Activated T-helper 17 cell treated with anti-CD3 and anti-CD28 coated beads, Interleukin-2, amount 50 U/mL, for 72 hours (primary cell): ENCODE measurements around the gene DPP7. TPM values are rescaled to one million over a fixed set of nuclear protein-coding genes. Genes with fewer than 3 reads are reported as not detected.
A peak's percentile ranks its signal among the peaks of the same experiment; 100 is the strongest.

Source experiments
- ATAC-seq: fragments of 150-1000 bp; cut with Tn5 transposase; replicated peaks from 2 replicates; pipeline ENCODE4 v1.10.0; 2021; ENCODE audit warnings: mild to moderate bottlenecking, moderate library complexity
- H3K27ac Mint-ChIP-seq: one replicate; pipeline ENCODE4 v1.8.0; 2022; ENCODE audit warnings: mixed read lengths
- H3K27me3 Mint-ChIP-seq: one replicate; pipeline ENCODE4 v1.8.0; 2022; ENCODE audit warnings: mixed read lengths
- H3K36me3 Mint-ChIP-seq: one replicate; pipeline ENCODE4 v1.8.0; 2022; ENCODE audit warnings: low read depth, mild to moderate bottlenecking, mixed read lengths
- H3K4me1 Mint-ChIP-seq: one replicate; pipeline ENCODE4 v1.8.0; 2022; ENCODE audit warnings: mixed read lengths
- H3K4me3 Mint-ChIP-seq: one replicate; pipeline ENCODE4 v1.8.0; 2022; ENCODE audit warnings: mild to moderate bottlenecking, mixed read lengths
- H3K9me3 Mint-ChIP-seq: one replicate; pipeline ENCODE4 v1.8.0; 2022; ENCODE audit warnings: mixed read lengths
- total RNA-seq, 2 donors: library from RNA; stranded (reverse); gene quantifications; one replicate each; pipeline ENCODE4 v1.2.3, GENCODE V29; 2022

Gene DPP7
- total RNA-seq, 2 donors from 2014 or later: 219 to 255 TPM

GRCh38 chr9:137099231-137099630 lies 15.3 kb downstream of the DPP7 start:
- Mint-ChIP-seq H3K27ac (no peak overlapping the region), H3K4me1 (peaks cover 9% of the 10 kb centered on the region), H3K9me3 (no peaks in the 10 kb centered on the region), H3K4me3 (no peak overlapping the region), H3K36me3 (peaks cover 21% of the 10 kb centered on the region), H3K27me3 (no peaks in the 10 kb centered on the region)
- no peak for ATAC-seq

- H3K4me1 Mint-ChIP-seq: peaks cover 9% of the 10 kb centered on the region
- no peaks in the 10 kb centered on the region for H3K27me3 Mint-ChIP-seq
- H3K36me3 Mint-ChIP-seq: peaks cover 24% of the 10 kb centered on the region
- no peak overlapping the region for H3K27ac Mint-ChIP-seq
- H3K9me3 Mint-ChIP-seq: no peaks in the 10 kb centered on the region
- ATAC-seq: no peak
- H3K4me3 Mint-ChIP-seq: no peak overlapping the region
These were observed 16.6 kb downstream of the DPP7 start for GRCh38 chr9:137097761-137098462.

- peaks cover 9% of the 10 kb centered on the region for H3K4me1 Mint-ChIP-seq
- no peaks in the 10 kb centered on the region for H3K27me3 Mint-ChIP-seq
- H3K4me3 Mint-ChIP-seq: peak overlapping the region; percentile 83
- H3K36me3 Mint-ChIP-seq: peaks cover 33% of the 10 kb centered on the region
- no peaks in the 10 kb centered on the region for H3K9me3 Mint-ChIP-seq
- ATAC-seq: no peak
- H3K27ac Mint-ChIP-seq: peak overlapping the region; percentile 89
These were observed 17.6 kb downstream of the DPP7 start for GRCh38 chr9:137096785-137097546.

GRCh38 chr9:137095664-137096517 lies 18.6 kb downstream of the DPP7 start:
- H3K36me3 Mint-ChIP-seq: peaks cover 42% of the 10 kb centered on the region
- H3K4me1 Mint-ChIP-seq: peaks cover 9% of the 10 kb centered on the region
- no peaks in the 10 kb centered on the region for H3K27me3 Mint-ChIP-seq
- H3K9me3 Mint-ChIP-seq: no peaks in the 10 kb centered on the region
- peak overlapping the region; percentile 89 for H3K27ac Mint-ChIP-seq
- peak; percentile 96 for ATAC-seq
- peak overlapping the region; percentile 83 for H3K4me3 Mint-ChIP-seq

- Mint-ChIP-seq H3K9me3 (no peaks in the 10 kb centered on the region), H3K4me1 (peaks cover 20% of the 10 kb centered on the region), H3K36me3 (peaks cover 28% of the 10 kb centered on the region), H3K4me3 (no peak overlapping the region), H3K27ac (peak overlapping the region; percentile 39), H3K27me3 (no peaks in the 10 kb centered on the region)
- no peak for ATAC-seq
These were observed 25.1 kb downstream of the DPP7 start for GRCh38 chr9:137089232-137089947.

GRCh38 chr9:137088121-137088520 lies 26.4 kb downstream of the DPP7 start:
- Mint-ChIP-seq H3K27me3 (no peaks in the 10 kb centered on the region), H3K27ac (peak overlapping the region; percentile 77)

GRCh38 chr9:137087409-137087925 lies 27.1 kb downstream of the DPP7 start:
- no peak for ATAC-seq
- Mint-ChIP-seq H3K4me1 (peaks cover 28% of the 10 kb centered on the region), H3K4me3 (peak overlapping the region; percentile 77), H3K27ac (peak overlapping the region; percentile 77), H3K9me3 (no peaks in the 10 kb centered on the region), H3K36me3 (peaks cover 28% of the 10 kb centered on the region), H3K27me3 (no peaks in the 10 kb centered on the region)

More at GRCh38 chr9:137088121-137088520, 26.4 kb downstream of the DPP7 start:
- Mint-ChIP-seq H3K4me3 (peak overlapping the region; percentile 77), H3K36me3 (peaks cover 34% of the 10 kb centered on the region), H3K4me1 (peaks cover 28% of the 10 kb centered on the region), H3K9me3 (no peaks in the 10 kb centered on the region)
- no peak for ATAC-seq

GRCh38 chr9:137086531-137087408 lies 27.8 kb downstream of the DPP7 start, which contains the start of gene MAN1B1:
TSS of gene MAN1B1 (plus strand) at chr9:137086985. CDS start at chr9:137087000, 15 bp downstream.
- peak within 1 kb of the TSS; percentile 93 for H3K4me3 Mint-ChIP-seq
- peaks cover 28% of the 10 kb centered on the region for H3K4me1 Mint-ChIP-seq
- peaks cover 28% of the 10 kb centered on the region for H3K36me3 Mint-ChIP-seq
- no peaks in the 10 kb centered on the region for H3K9me3 Mint-ChIP-seq
- H3K27me3 Mint-ChIP-seq: no peaks in the 10 kb centered on the region
- peak within 1 kb of the TSS; percentile 92 for H3K27ac Mint-ChIP-seq
- ATAC-seq: peak; percentile 81

GRCh38 chr9:137085920-137086530 lies 28.5 kb downstream of the DPP7 start:
- peak; percentile 0 for ATAC-seq
- Mint-ChIP-seq H3K27me3 (no peaks in the 10 kb centered on the region), H3K4me3 (peak overlapping the region; percentile 93), H3K4me1 (peaks cover 28% of the 10 kb centered on the region), H3K27ac (peak overlapping the region; percentile 92), H3K36me3 (peaks cover 26% of the 10 kb centered on the region), H3K9me3 (no peaks in the 10 kb centered on the region)

GRCh38 chr9:137084526-137084925 lies 30.0 kb downstream of the DPP7 start:
- Mint-ChIP-seq H3K36me3 (peaks cover 27% of the 10 kb centered on the region), H3K4me3 (peak overlapping the region; percentile 93), H3K4me1 (peaks cover 28% of the 10 kb centered on the region), H3K27ac (no peak overlapping the region), H3K9me3 (no peaks in the 10 kb centered on the region), H3K27me3 (no peaks in the 10 kb centered on the region)
- no peak for ATAC-seq

- Mint-ChIP-seq H3K27me3 (no peaks in the 10 kb centered on the region), H3K9me3 (no peaks in the 10 kb centered on the region), H3K4me1 (peaks cover 23% of the 10 kb centered on the region), H3K4me3 (peak overlapping the region; percentile 63), H3K27ac (peak overlapping the region; percentile 78), H3K36me3 (peaks cover 34% of the 10 kb centered on the region)
- ATAC-seq: peak; percentile 46
These were observed 31.0 kb downstream of the DPP7 start for GRCh38 chr9:137083394-137084004.

GRCh38 chr9:137082925-137083290 lies 31.6 kb downstream of the DPP7 start:
- peak overlapping the region; percentile 63 for H3K4me3 Mint-ChIP-seq

More at GRCh38 chr9:137082925-137083290, 31.6 kb downstream of the DPP7 start:
- Mint-ChIP-seq H3K9me3 (no peaks in the 10 kb centered on the region), H3K36me3 (peaks cover 40% of the 10 kb centered on the region), H3K27me3 (no peaks in the 10 kb centered on the region), H3K27ac (no peak overlapping the region), H3K4me1 (peaks cover 17% of the 10 kb centered on the region)
- ATAC-seq: no peak
